Measurements from ENCODE around the gene C14orf132. TPM values are rescaled to one million over a fixed set of nuclear protein-coding genes. Genes with fewer than 3 reads are reported as not detected.

Gene C14orf132
- total and polyA plus RNA-seq, 2 donors (not counting 1 experiment from before 2014, with no cell fraction given) = 0.30 to 0.85 TPM

GRCh38 chr14:96126783-96127271, 87.7 kb downstream of the C14orf132 start:
- DNase-seq = peak; percentile 40
- peaks cover 46% of the 10 kb centered on the region for H3K4me1 Mint-ChIP-seq

DNA sequence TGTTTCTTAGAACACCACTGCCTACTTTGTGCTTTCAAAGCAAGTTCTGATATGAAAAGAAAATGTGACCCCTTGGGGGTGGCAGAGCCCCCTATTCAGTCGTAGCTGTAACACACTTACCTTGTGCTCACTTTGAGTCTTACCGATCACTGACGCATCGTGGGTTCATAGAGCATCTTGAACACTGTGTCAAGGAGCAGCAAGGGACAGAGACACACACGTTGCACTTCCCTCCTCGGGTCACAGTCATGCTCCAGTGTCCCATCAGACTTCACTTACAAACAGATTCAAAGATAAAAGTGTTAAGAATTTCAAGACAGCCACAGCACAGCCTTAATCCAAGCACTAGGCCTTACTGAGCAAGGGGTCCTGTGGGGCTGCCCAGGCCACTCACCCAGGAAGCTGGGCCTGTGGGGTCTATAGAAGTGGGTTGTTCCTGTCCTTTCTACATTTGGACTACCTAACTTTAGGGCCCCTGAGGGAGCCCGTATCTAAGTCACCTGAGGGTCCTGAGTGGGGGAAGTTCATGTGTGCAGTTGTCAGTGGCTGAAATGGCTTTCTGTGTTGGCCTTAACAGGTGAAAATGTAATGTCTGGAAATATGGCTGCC, 90.1 kb downstream of the C14orf132 start:
- DNase-seq (peak; percentile 11), ATAC-seq (ENCODE audit: low read depth) (no peak)
- peaks cover 30% of the 10 kb centered on the region for H3K27me3 Mint-ChIP-seq
- Histone ChIP-seq H3K27ac (ENCODE audit: low read length in 2 of 2) (no peak overlapping the region), H3K4me3 (ENCODE audit: control extremely low read depth in 1 of 5, extremely low read depth in 1 of 5, insufficient read depth in 1 of 5, low read depth in 2 of 5, low read length in 4 of 5) (no peak overlapping the region), H3K27me3 (replicated peaks in 1 of 4; ENCODE audit: control extremely low read depth in 1 of 4, control insufficient read depth in 3 of 4, insufficient read depth in 4 of 4, low read length in 3 of 4) (peaks cover 0 to 4% (median 0%) of the 10 kb centered on the region in 4 experiments), H3K79me2 (ENCODE audit: control insufficient read depth, insufficient read depth, low read length) (no peaks in the 10 kb centered on the region), H2AFZ (ENCODE audit: insufficient read depth, low read depth, low read length, poor library complexity, severe bottlenecking) (no peak overlapping the region), H3K9ac (ENCODE audit: low read length) (no peak overlapping the region), H3K36me3 (replicated peaks in 1 of 2; ENCODE audit: control extremely low read depth in 1 of 2, control insufficient read depth in 1 of 2, extremely low read depth in 1 of 2, insufficient read depth in 2 of 2, low read length in 1 of 2) (no peaks in the 10 kb centered on the region), H3K4me1 (ENCODE audit: control insufficient read depth in 2 of 2, insufficient read depth in 2 of 2, low read length in 2 of 2) (peaks cover 33 to 63% of the 10 kb centered on the region in 2 donors), H3K9me3 (ENCODE audit: control extremely low read depth in 1 of 3, control insufficient read depth in 2 of 3, insufficient read depth in 1 of 3, low read length in 2 of 3) (no peaks in the 10 kb centered on the region), H3K4me2 (replicated peaks; ENCODE audit: low read depth, low read length, poor library complexity, severe bottlenecking) (peak overlapping the region; percentile 33), H4K20me1 (ENCODE audit: control insufficient read depth, insufficient read depth, low read length, poor library complexity, severe bottlenecking) (no peaks in the 10 kb centered on the region)
- H3K4me1 Mint-ChIP-seq = peaks cover 38% of the 10 kb centered on the region
- H3K4me3 Mint-ChIP-seq = no peak overlapping the region
- no peak overlapping the region for H3K27ac Mint-ChIP-seq
- intact Hi-C loops (cut with micrococcal nuclease) = no loop called here
- H3K9me3 Mint-ChIP-seq (ENCODE audit: insufficient read depth) = no peaks in the 10 kb centered on the region
- TF ChIP-seq EZH2 (IDR thresholded peaks at IDR 0.05; ENCODE audit: borderline replicate concordance, insufficient read depth, low read depth, low read length, poor library complexity, severe bottlenecking) = no peak
- TF ChIP-seq, protein P1, sequence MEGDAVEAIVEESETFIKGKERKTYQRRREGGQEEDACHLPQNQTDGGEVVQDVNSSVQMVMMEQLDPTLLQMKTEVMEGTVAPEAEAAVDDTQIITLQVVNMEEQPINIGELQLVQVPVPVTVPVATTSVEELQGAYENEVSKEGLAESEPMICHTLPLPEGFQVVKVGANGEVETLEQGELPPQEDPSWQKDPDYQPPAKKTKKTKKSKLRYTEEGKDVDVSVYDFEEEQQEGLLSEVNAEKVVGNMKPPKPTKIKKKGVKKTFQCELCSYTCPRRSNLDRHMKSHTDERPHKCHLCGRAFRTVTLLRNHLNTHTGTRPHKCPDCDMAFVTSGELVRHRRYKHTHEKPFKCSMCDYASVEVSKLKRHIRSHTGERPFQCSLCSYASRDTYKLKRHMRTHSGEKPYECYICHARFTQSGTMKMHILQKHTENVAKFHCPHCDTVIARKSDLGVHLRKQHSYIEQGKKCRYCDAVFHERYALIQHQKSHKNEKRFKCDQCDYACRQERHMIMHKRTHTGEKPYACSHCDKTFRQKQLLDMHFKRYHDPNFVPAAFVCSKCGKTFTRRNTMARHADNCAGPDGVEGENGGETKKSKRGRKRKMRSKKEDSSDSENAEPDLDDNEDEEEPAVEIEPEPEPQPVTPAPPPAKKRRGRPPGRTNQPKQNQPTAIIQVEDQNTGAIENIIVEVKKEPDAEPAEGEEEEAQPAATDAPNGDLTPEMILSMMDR (IDR thresholded peaks at IDR 0.05) = no peak
- POLR2A ChIA-PET = no interaction called here
- 65% methylated on average over 7 of the region's 7 CpGs for WGBS (ENCODE audit: insufficient coverage)
- CTCF ChIA-PET = no interaction called here

More at GRCh38 chr14:96126783-96127271, 87.7 kb downstream of the C14orf132 start:
- Histone ChIP-seq H3K9me3 (ENCODE audit: control extremely low read depth in 1 of 3, control insufficient read depth in 2 of 3, insufficient read depth in 1 of 3, low read length in 2 of 3) (no peaks in the 10 kb centered on the region), H3K27me3 (replicated peaks in 1 of 4; ENCODE audit: control extremely low read depth in 1 of 4, control insufficient read depth in 3 of 4, insufficient read depth in 4 of 4, low read length in 3 of 4) (no peaks in the 10 kb centered on the region), H3K4me1 (ENCODE audit: control insufficient read depth in 2 of 2, insufficient read depth in 2 of 2, low read length in 2 of 2) (peaks cover 33 to 70% of the 10 kb centered on the region in 2 donors), H2AFZ (ENCODE audit: insufficient read depth, low read depth, low read length, poor library complexity, severe bottlenecking) (no peak overlapping the region), H3K27ac (ENCODE audit: low read length in 2 of 2) (peak overlapping the region; percentile 77 to 78), H3K36me3 (replicated peaks in 1 of 2; ENCODE audit: control extremely low read depth in 1 of 2, control insufficient read depth in 1 of 2, extremely low read depth in 1 of 2, insufficient read depth in 2 of 2, low read length in 1 of 2) (no peaks in the 10 kb centered on the region), H3K4me3 (ENCODE audit: control extremely low read depth in 1 of 5, extremely low read depth in 1 of 5, insufficient read depth in 1 of 5, low read depth in 2 of 5, low read length in 4 of 5) (peak overlapping the region in 3 of 5 experiments; percentile 5 to 42 (median 29)), H3K9ac (ENCODE audit: low read length) (peak overlapping the region; percentile 34), H4K20me1 (ENCODE audit: control insufficient read depth, insufficient read depth, low read length, poor library complexity, severe bottlenecking) (no peaks in the 10 kb centered on the region), H3K4me2 (replicated peaks; ENCODE audit: low read depth, low read length, poor library complexity, severe bottlenecking) (peak overlapping the region; percentile 69), H3K79me2 (ENCODE audit: control insufficient read depth, insufficient read depth, low read length) (no peaks in the 10 kb centered on the region)
- Mint-ChIP-seq H3K27ac (peak overlapping the region; percentile 83), H3K4me3 (peak overlapping the region; percentile 82), H3K9me3 (ENCODE audit: insufficient read depth) (no peaks in the 10 kb centered on the region), H3K27me3 (peaks cover 15% of the 10 kb centered on the region)
- CTCF ChIA-PET = interaction anchor here (1.3 kb wide), 1 partner anchor 8 kb away, joined by 3 read pairs; no protein-coding TSS in a partner anchor
- 92% methylated on average over 4 of the region's 5 CpGs for WGBS (ENCODE audit: insufficient coverage)
- no peak for TF ChIP-seq EZH2 (IDR thresholded peaks at IDR 0.05; ENCODE audit: borderline replicate concordance, insufficient read depth, low read depth, low read length, poor library complexity, severe bottlenecking)
- TF ChIP-seq, protein P1 (IDR thresholded peaks at IDR 0.05) = no peak
- intact Hi-C loops (cut with micrococcal nuclease) = no loop called here
- no peak for ATAC-seq (ENCODE audit: low read depth)
- POLR2A ChIA-PET = no interaction called here

Measured in B cell (primary cell).